NCI-H2171 treated with DMSO at 0.1 percent for 48 hours (cell line): ENCODE results near the gene APLP2.
"Not testable (repeated sequence)": the region's sequence is repeated elsewhere in the genome, so short reads cannot be mapped to it uniquely, and the experiment has no call there.

Experiments used
- DNase-seq: peaks from one replicate; lab custom pipeline; 2025; lab: John Stamatoyannopoulos, UW

Gene APLP2

GRCh38 chr11:130092661-130093060 lies 23.0 kb downstream of the APLP2 start:
- no peak for DNase-seq

- no peak for DNase-seq
Observed at GRCh38 chr11:130094614-130095013, 24.9 kb downstream of the APLP2 start.

- DNase-seq, result no peak
Observed at GRCh38 chr11:130095326-130095725, 25.6 kb downstream of the APLP2 start.

GRCh38 chr11:130096042-130096441 lies 26.3 kb downstream of the APLP2 start:
- no peak for DNase-seq

GRCh38 chr11:130096823-130097222 lies 27.1 kb downstream of the APLP2 start:
- DNase-seq, result no peak

- DNase-seq, result no peak
Observed at GRCh38 chr11:130097285-130097684, 27.6 kb downstream of the APLP2 start.

- no peak for DNase-seq
Observed at GRCh38 chr11:130099356-130099755, 29.7 kb downstream of the APLP2 start.

GRCh38 chr11:130100381-130101095 lies 30.8 kb downstream of the APLP2 start:
- DNase-seq, result no peak

- no peak for DNase-seq
Observed at GRCh38 chr11:130101661-130102060, 32.0 kb downstream of the APLP2 start.

- DNase-seq, result no peak
Observed at GRCh38 chr11:130102301-130103249, 32.9 kb downstream of the APLP2 start.

- DNase-seq, result no peak
Observed at GRCh38 chr11:130103296-130103814, 33.7 kb downstream of the APLP2 start.

- no peak for DNase-seq
Observed at GRCh38 chr11:130106381-130106780, 36.7 kb downstream of the APLP2 start.

GRCh38 chr11:130108671-130109070 lies 39.0 kb downstream of the APLP2 start:
- not testable (repeated sequence) for DNase-seq

GRCh38 chr11:130109386-130109785 lies 39.7 kb downstream of the APLP2 start:
- DNase-seq, result no peak

GRCh38 chr11:130110339-130111108 lies 40.8 kb downstream of the APLP2 start:
- DNase-seq, result no peak

- no peak for DNase-seq
Observed at GRCh38 chr11:130112071-130112830, 42.6 kb downstream of the APLP2 start.

GRCh38 chr11:130114281-130114680 lies 44.6 kb downstream of the APLP2 start:
- no peak for DNase-seq

GRCh38 chr11:130114726-130115125 lies 45.0 kb downstream of the APLP2 start:
- no peak for DNase-seq

- no peak for DNase-seq
Observed at GRCh38 chr11:130115218-130115617, 45.5 kb downstream of the APLP2 start.

GRCh38 chr11:130118165-130118564 lies 48.5 kb downstream of the APLP2 start:
- no peak for DNase-seq

- DNase-seq, result no peak
Observed at GRCh38 chr11:130118636-130119387, 49.1 kb downstream of the APLP2 start.
